K562 (cell line): ENCODE data around the gene CSTF2T. TPM values are rescaled to one million over a fixed set of nuclear protein-coding genes. Genes with fewer than 3 reads are reported as not detected.

Source experiments
- BRCA1 ChIP-seq, 2 experiments: fragments of 450-650 bp in 1 of 2; sonication (generic) in 1 of 2; formaldehyde crosslinking in 1 of 2; IDR thresholded peaks; 2 replicates each; pipeline versions ENCODE4 v1.5.0 to v1.6.1; 2017 to 2020; ENCODE audit warnings: mild to moderate bottlenecking in 1 of 2, missing genetic modification reagents in 1 of 2
- CREBBP ChIP-seq: IDR thresholded peaks from one replicate; pipeline ENCODE4 v1.6.1; 2012; ENCODE audit warnings: low read depth, mild to moderate bottlenecking, control low read depth, inconsistent platforms, low read length
- KLF6 ChIP-seq: fragments of 250-450 bp; sonication (Bioruptor Pico); IDR thresholded peaks from 2 replicates; pipeline ENCODE4 v1.4.0; 2020; ENCODE audit warnings: mild to moderate bottlenecking, moderate library complexity, borderline replicate concordance
- NFE2L1 ChIP-seq: fragments of 450-650 bp; IDR thresholded peaks from 2 replicates; pipeline ENCODE4 v1.6.1; 2016; ENCODE audit warnings: missing genetic modification characterization, low read depth, mild to moderate bottlenecking, missing compliant biosample characterization, moderate library complexity, borderline replicate concordance
- NR2C1 ChIP-seq, 2 experiments: fragments of 450-650 bp; IDR thresholded peaks; 2 replicates each; pipeline ENCODE4 v1.6.1; 2017; ENCODE audit warnings: mild to moderate bottlenecking in 2 of 2, antibody characterized with exemption in 1 of 2, inconsistent platforms in 1 of 2, missing compliant biosample characterization in 1 of 2, missing genetic modification characterization in 1 of 2
- POLR3G ChIP-seq: IDR thresholded peaks from 2 replicates; pipeline ENCODE4 v1.6.1; 2011; ENCODE audit not compliant: insufficient read length, insufficient replicate concordance; ENCODE audit errors: extremely low read depth
- SAP30 ChIP-seq: fragments of 200-600 bp; sonication (generic); IDR thresholded peaks from 2 replicates; pipeline ENCODE4 v1.6.1; 2012; ENCODE audit warnings: borderline replicate concordance, low read depth, mild to moderate bottlenecking, moderate library complexity, low read length, control low read depth, inconsistent platforms; ENCODE audit not compliant: insufficient read depth, poor library complexity, severe bottlenecking
- SRSF7 ChIP-seq: fragments of 200-400 bp; formaldehyde crosslinking; optimal IDR thresholded peaks from 2 replicates; pipeline ENCODE3; 2017; ENCODE audit warnings: mild to moderate bottlenecking, low read depth, low read length
- THRAP3 ChIP-seq: fragments of 450-650 bp; IDR thresholded peaks from 2 replicates; pipeline ENCODE4 v1.6.1; 2016; ENCODE audit warnings: mild to moderate bottlenecking, inconsistent platforms, borderline replicate concordance
- ZNF239 ChIP-seq: fragments of 250-450 bp; sonication (Bioruptor Pico); IDR thresholded peaks from 2 replicates; pipeline ENCODE4 v1.4.0; 2020; ENCODE audit warnings: mild to moderate bottlenecking
- polyA plus RNA-seq, 8 experiments: library from polyadenylated mRNA; depleted of rRNA in 4 of 8; stranded (reverse) in 5 of 8; unstranded in 3 of 8; fragments of >200 nt; fragmentation: Nextera tagmentation in 2 of 8; fragmentation: Illumina TruSeq in 1 of 8; extraction: Ambion mirVana in 2 of 8; extraction: Trizol in 1 of 8; gene quantifications; 2 replicates each; pipeline versions ENCODE4 v1.2.1 to v1.2.3, GENCODE V29; 2011 to 2014; ENCODE audit warnings: inconsistent platforms in 1 of 8, missing spikeins in 1 of 8
- total RNA-seq, 7 experiments: library from RNA; depleted of rRNA in 6 of 7; stranded (reverse); fragments of >200 nt in 6 of 7; fragmentation: Illumina TruSeq in 2 of 7; extraction: Trizol in 2 of 7; gene quantifications; 2 replicates each; pipeline versions ENCODE4 v1.2.1 to v1.2.3, GENCODE V29; 2011 to 2021; ENCODE audit warnings: low replicate concordance in 1 of 7
- TF ChIP-seq, protein P1 (sequence below): fragments of 450-650 bp; IDR thresholded peaks from 2 replicates; pipeline ENCODE4 v1.6.1; 2016; ENCODE audit warnings: low read depth
- TF ChIP-seq, protein P2 (sequence below): fragments of 250-450 bp; sonication (Bioruptor Pico); IDR thresholded peaks from 2 replicates; pipeline ENCODE4 v1.8.0; 2021; ENCODE audit warnings: mild to moderate bottlenecking, moderate library complexity
- TF ChIP-seq, protein P3 (sequence below): fragments of 250-450 bp; sonication (Bioruptor Pico); IDR thresholded peaks from 2 replicates; pipeline ENCODE4 v1.5.1; 2021; ENCODE audit warnings: mild to moderate bottlenecking

CSTF2T gene
- total and polyA plus RNA-seq, 9 of the 15 experiments (the other 6 are each of a cell fraction or from before 2014, with no cell fraction given) = 10.3 to 32.4 (median 24.2) TPM

DNA sequence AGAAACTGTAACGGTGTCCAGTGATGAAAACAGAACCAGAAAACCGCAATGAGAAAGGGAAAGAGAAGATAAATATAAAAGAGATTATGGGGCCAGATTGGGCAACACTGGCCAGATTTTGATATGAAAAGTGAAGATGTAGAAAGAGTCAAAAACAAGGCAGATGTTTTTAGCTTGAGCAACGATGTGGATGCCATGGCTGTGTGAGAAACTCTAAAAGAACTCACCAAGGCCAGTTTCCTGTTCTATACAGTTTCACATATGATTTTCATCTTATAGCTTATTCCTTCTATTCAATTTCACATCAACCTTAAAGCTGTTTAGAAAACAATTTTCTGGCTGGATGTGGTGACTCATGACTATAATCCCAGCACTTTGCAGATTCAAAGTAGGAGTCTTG is 36.3 kb downstream of the CSTF2T start (continued):
- TF ChIP-seq, protein P1, sequence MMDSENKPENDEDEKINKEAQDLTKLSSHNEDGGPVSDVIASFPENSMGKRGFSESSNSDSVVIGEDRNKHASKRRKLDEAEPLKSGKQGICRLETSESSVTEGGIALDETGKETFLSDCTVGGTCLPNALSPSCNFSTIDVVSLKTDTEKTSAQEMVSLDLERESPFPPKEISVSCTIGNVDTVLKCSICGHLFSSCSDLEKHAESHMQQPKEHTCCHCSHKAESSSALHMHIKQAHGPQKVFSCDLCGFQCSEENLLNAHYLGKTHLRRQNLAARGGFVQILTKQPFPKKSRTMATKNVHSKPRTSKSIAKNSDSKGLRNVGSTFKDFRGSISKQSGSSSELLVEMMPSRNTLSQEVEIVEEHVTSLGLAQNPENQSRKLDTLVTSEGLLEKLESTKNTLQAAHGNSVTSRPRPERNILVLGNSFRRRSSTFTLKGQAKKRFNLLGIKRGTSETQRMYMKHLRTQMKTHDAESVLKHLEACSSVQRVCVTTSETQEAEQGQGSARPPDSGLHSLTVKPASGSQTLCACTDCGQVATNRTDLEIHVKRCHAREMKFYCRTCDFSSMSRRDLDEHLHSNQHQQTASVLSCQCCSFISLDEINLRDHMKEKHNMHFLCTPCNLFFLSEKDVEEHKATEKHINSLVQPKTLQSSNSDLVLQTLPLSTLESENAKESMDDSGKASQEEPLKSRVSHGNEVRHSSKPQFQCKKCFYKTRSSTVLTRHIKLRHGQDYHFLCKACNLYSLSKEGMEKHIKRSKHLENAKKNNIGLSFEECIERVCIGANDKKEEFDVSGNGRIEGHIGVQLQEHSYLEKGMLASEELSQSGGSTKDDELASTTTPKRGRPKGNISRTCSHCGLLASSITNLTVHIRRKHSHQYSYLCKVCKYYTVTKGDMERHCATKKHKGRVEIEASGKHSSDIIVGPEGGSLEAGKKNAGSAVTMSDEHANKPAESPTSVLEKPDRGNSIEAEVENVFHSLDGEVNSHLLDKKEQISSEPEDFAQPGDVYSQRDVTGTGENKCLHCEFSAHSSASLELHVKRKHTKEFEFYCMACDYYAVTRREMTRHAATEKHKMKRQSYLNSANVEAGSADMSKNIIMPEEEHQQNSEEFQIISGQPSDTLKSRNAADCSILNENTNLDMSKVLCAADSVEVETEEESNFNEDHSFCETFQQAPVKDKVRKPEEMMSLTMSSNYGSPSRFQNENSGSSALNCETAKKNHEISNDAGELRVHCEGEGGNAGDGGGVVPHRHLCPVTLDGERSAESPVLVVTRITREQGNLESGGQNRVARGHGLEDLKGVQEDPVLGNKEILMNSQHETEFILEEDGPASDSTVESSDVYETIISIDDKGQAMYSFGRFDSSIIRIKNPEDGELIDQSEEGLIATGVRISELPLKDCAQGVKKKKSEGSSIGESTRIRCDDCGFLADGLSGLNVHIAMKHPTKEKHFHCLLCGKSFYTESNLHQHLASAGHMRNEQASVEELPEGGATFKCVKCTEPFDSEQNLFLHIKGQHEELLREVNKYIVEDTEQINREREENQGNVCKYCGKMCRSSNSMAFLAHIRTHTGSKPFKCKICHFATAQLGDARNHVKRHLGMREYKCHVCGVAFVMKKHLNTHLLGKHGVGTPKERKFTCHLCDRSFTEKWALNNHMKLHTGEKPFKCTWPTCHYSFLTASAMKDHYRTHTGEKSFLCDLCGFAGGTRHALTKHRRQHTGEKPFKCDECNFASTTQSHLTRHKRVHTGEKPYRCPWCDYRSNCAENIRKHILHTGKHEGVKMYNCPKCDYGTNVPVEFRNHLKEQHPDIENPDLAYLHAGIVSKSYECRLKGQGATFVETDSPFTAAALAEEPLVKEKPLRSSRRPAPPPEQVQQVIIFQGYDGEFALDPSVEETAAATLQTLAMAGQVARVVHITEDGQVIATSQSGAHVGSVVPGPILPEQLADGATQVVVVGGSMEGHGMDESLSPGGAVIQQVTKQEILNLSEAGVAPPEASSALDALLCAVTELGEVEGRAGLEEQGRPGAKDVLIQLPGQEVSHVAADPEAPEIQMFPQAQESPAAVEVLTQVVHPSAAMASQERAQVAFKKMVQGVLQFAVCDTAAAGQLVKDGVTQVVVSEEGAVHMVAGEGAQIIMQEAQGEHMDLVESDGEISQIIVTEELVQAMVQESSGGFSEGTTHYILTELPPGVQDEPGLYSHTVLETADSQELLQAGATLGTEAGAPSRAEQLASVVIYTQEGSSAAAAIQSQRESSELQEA = no peak
- TF ChIP-seq NFE2L1 (tag) = no peak
- TF ChIP-seq CREBBP = no peak
- TF ChIP-seq BRCA1 (IDR thresholded peaks at IDR 0.05) = no peak
- TF ChIP-seq BRCA1 (CRISPR knock-in tag; IDR thresholded peaks at IDR 0.05) = no peak
- no peak for TF ChIP-seq SRSF7
- TF ChIP-seq ZNF239 (CRISPR knock-in tag) = no peak
- TF ChIP-seq, protein P2, sequence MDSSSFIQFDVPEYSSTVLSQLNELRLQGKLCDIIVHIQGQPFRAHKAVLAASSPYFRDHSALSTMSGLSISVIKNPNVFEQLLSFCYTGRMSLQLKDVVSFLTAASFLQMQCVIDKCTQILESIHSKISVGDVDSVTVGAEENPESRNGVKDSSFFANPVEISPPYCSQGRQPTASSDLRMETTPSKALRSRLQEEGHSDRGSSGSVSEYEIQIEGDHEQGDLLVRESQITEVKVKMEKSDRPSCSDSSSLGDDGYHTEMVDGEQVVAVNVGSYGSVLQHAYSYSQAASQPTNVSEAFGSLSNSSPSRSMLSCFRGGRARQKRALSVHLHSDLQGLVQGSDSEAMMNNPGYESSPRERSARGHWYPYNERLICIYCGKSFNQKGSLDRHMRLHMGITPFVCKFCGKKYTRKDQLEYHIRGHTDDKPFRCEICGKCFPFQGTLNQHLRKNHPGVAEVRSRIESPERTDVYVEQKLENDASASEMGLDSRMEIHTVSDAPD = no peak
- TF ChIP-seq SAP30 = no peak
- no peak for TF ChIP-seq KLF6 (CRISPR knock-in tag)
- no peak for TF ChIP-seq POLR3G
- TF ChIP-seq THRAP3 = no peak
- TF ChIP-seq NR2C1 (IDR thresholded peaks at IDR 0.05) = no peak
- TF ChIP-seq NR2C1 (tag; IDR thresholded peaks at IDR 0.05) = no peak
- TF ChIP-seq, protein P3, sequence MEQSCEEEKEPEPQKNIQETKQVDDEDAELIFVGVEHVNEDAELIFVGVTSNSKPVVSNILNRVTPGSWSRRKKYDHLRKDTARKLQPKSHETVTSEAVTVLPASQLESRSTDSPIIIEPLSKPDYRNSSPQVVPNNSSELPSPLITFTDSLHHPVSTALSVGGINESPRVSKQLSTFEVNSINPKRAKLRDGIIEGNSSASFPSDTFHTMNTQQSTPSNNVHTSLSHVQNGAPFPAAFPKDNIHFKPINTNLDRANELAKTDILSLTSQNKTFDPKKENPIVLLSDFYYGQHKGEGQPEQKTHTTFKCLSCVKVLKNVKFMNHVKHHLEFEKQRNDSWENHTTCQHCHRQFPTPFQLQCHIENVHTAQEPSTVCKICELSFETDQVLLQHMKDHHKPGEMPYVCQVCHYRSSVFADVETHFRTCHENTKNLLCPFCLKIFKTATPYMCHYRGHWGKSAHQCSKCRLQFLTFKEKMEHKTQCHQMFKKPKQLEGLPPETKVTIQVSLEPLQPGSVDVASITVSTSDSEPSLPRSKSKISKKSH = no peak
